Left ventricle myocardium inferior (tissue), 1 donor: ENCODE data around the gene ITPR1. TPM values are rescaled to one million over a fixed set of nuclear protein-coding genes. Genes with fewer than 3 reads are reported as not detected.

Experiments
- DNase-seq: peaks from one replicate; pipeline ENCODE4 v3.0.0-alpha.2; 2020
- H3K27ac ChIP-seq: fragments of 200-600 bp; replicated peaks from 2 replicates; pipeline ENCODE4 v1.8.0; 2021
- H3K27me3 ChIP-seq: fragments of 200-600 bp; 2 replicates; pipeline ENCODE4 v1.8.0; 2021; ENCODE audit warnings: low read depth
- H3K36me3 ChIP-seq: fragments of 200-600 bp; 2 replicates; pipeline ENCODE4 v1.8.0; 2021
- H3K4me1 ChIP-seq: fragments of 200-600 bp; 2 replicates; pipeline ENCODE4 v1.8.0; 2021
- H3K4me3 ChIP-seq: fragments of 200-600 bp; 2 replicates; pipeline ENCODE4 v1.8.0; 2021; ENCODE audit warnings: mild to moderate bottlenecking, moderate library complexity
- H3K9me3 ChIP-seq: fragments of 200-600 bp; replicated peaks from 2 replicates; pipeline ENCODE4 v1.8.0; 2021
- CTCF ChIP-seq: fragments of 200-600 bp; IDR thresholded peaks from 2 replicates; pipeline ENCODE4 v1.8.0; 2021; ENCODE audit warnings: antibody characterized with exemption, mild to moderate bottlenecking, borderline replicate concordance
- intact Hi-C: fragments of 100-400 bp; cut with micrococcal nuclease; formaldehyde crosslinking; loops from one replicate; pipeline ENCODE4 v1.11.0; 2022
- total RNA-seq: library from RNA; stranded (reverse); fragmentation: NEBNext Ultra II Directional; extraction: Animal tissue kit (Norgen Biotek cat#: 25700); gene quantifications from one replicate; pipeline ENCODE4 v1.2.1, GENCODE V29; 2021
- donor health status: DM: no; HTN: yes; CAD: no; lungs with severe emphysema.

The ITPR1 gene
- total RNA-seq, 1 donor from 2014 or later = 29.0 TPM

DNA sequence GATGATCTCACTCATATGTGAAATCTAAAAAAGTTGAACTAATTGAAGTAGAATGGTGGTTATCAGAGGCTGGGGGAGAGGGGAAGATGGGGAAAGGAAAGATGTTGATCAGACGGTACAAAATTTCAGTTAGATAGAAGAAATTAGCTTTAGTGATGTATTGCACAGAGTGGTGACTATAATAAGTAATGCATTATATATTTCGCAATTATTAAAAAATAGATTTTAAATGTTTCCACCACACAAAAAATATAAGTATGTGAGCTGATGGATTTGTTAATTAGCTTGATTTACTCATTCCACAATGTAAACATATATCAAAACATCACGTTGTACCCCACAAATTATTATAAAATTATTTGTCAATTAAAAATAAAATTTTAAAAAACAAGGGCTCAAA lies 34.2 kb upstream of the ITPR1 start:
- intact Hi-C loops = no loop called here
- peaks cover 12% of the 10 kb centered on the region for H3K4me1 ChIP-seq
- no peak overlapping the region for H3K4me3 ChIP-seq
- H3K27ac ChIP-seq = no peak overlapping the region
- no peaks in the 10 kb centered on the region for H3K9me3 ChIP-seq
- TF ChIP-seq CTCF = no peak
- no peaks in the 10 kb centered on the region for H3K27me3 ChIP-seq
- H3K36me3 ChIP-seq = no peaks in the 10 kb centered on the region
- no peak for DNase-seq

- Histone ChIP-seq H3K4me3 (no peak overlapping the region), H3K36me3 (no peaks in the 10 kb centered on the region), H3K4me1 (peaks cover 12% of the 10 kb centered on the region), H3K27me3 (no peaks in the 10 kb centered on the region), H3K27ac (no peak overlapping the region), H3K9me3 (no peaks in the 10 kb centered on the region)
- intact Hi-C loops = no loop called here
- no peak for DNase-seq
- no peak for TF ChIP-seq CTCF
Measured at GRCh38 chr3:4460334-4460733, 32.8 kb upstream of the ITPR1 start.

DNA sequence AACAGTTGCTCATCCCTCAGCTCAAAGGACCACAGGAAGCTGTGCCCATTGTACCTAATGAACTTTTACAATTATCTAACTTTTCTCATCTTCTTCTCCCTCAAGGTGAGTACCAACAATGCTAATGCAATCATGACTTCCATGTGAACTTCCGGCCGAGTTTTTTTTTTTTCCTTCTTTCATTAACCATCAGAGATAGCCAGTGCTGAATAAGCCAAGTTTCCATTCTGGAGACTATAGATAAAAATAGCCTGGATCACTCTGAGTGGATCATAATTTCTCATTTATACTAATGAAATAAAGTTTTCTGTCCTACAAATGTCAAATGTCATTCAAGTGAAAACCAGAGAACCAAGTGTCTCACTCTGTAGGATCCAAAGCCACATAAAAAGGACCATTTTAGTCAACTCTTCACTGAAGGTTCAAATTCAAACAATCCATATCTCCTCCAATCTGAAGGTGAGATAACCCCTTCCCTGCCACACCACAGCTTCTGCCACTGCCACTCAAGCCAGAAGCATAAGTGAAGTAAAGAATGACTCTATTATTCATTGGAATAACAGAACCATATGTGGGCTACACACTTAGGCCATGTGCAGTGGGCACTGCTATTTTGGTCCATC lies 31.6 kb upstream of the ITPR1 start:
- intact Hi-C loops = no loop called here
- peaks cover 18% of the 10 kb centered on the region for H3K4me1 ChIP-seq
- no peaks in the 10 kb centered on the region for H3K36me3 ChIP-seq
- no peak overlapping the region for H3K27ac ChIP-seq
- no peak for DNase-seq
- no peaks in the 10 kb centered on the region for H3K9me3 ChIP-seq
- H3K4me3 ChIP-seq = no peak overlapping the region
- TF ChIP-seq CTCF = no peak
- no peaks in the 10 kb centered on the region for H3K27me3 ChIP-seq

DNA sequence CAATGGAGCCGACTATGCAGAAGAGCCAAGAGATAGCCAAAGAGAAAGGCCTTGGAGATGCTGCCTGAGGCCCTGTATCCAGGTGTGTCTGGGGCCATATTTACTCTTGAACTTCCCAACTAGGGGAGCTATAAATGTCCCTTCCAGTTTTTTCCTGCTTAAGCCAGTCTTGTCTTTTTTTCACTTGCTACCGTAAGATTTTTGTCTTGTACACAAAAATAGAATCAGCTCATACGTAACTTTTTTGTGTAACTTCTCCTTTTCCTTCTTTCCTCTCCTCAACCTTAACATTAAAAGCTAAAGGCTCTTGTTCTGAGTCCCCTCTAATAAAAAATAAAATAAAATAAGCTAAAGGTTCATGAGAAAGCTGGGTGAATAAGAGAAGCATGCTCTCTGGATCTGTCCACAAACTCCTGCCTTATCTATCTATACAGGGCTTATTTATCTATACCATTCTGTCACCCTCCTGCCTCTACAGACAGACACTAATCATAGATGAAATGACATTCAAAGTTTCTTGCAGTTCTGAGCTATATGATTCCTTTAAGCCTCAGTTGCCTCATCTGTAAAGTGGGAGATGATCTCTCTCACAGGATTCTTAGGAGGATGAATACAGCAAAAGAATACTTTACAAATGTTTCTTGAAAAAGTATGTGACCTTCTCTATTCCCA lies 30.6 kb upstream of the ITPR1 start:
- no peaks in the 10 kb centered on the region for H3K9me3 ChIP-seq
- no peak for TF ChIP-seq CTCF
- peaks cover 27% of the 10 kb centered on the region for H3K4me1 ChIP-seq
- no peak for DNase-seq
- H3K27ac ChIP-seq = no peak overlapping the region
- intact Hi-C loops = no loop called here
- H3K27me3 ChIP-seq = no peaks in the 10 kb centered on the region
- no peaks in the 10 kb centered on the region for H3K36me3 ChIP-seq
- H3K4me3 ChIP-seq = no peak overlapping the region

GRCh38 chr3:4464576-4464975 lies 28.6 kb upstream of the ITPR1 start:
- H3K27me3 ChIP-seq = no peaks in the 10 kb centered on the region
- no peaks in the 10 kb centered on the region for H3K36me3 ChIP-seq
- intact Hi-C loops = no loop called here
- H3K4me1 ChIP-seq = peaks cover 29% of the 10 kb centered on the region
- no peaks in the 10 kb centered on the region for H3K9me3 ChIP-seq
- H3K27ac ChIP-seq = no peak overlapping the region
- no peak overlapping the region for H3K4me3 ChIP-seq
- no peak for DNase-seq
- TF ChIP-seq CTCF = no peak
